NB4 (cell line): Measurements from ENCODE around the gene MGRN1.

Source experiments
- DNase-seq: peaks from one replicate; pipeline ENCODE4 v3.0.0; 2010; ENCODE audit warnings: low read depth
- H3K4me3 ChIP-seq: one replicate; pipeline ENCODE4 v1.5.1; 2011; ENCODE audit warnings: mild to moderate bottlenecking, low read depth, low read length, moderate library complexity
- CTCF ChIP-seq: IDR thresholded peaks from one replicate; pipeline ENCODE4 v1.5.1; 2012; ENCODE audit warnings: low read depth, low read length
- MAX ChIP-seq: IDR thresholded peaks from 2 replicates; pipeline ENCODE4 v1.6.1; 2011; ENCODE audit warnings: low read depth, low read length
- MYC ChIP-seq: IDR thresholded peaks from 2 replicates; pipeline ENCODE4 v1.6.1; 2011; ENCODE audit warnings: low read depth, low read length
- POLR2A ChIP-seq: IDR thresholded peaks from 2 replicates; pipeline ENCODE4 v1.6.1; 2011; ENCODE audit warnings: mild to moderate bottlenecking; ENCODE audit not compliant: insufficient read length; ENCODE audit errors: extremely low read depth

Gene MGRN1

GRCh38 chr16:4700380-4700996 is 75.9 kb downstream of the MGRN1 start:
- TF ChIP-seq MAX = no peak
- TF ChIP-seq POLR2A = no peak
- TF ChIP-seq CTCF = no peak
- TF ChIP-seq MYC = no peak
- H3K4me3 ChIP-seq = no peak overlapping the region
- no peak for DNase-seq

- TF ChIP-seq MYC (no peak), POLR2A (no peak)
- no peak for DNase-seq
Measured at GRCh38 chr16:4700997-4701743, 76.5 kb downstream of the MGRN1 start.

GRCh38 chr16:4701791-4702465 is 77.3 kb downstream of the MGRN1 start:
- TF ChIP-seq MYC = no peak
- no peak for TF ChIP-seq CTCF
- TF ChIP-seq POLR2A = no peak
- no peak for TF ChIP-seq MAX
- no peak overlapping the region for H3K4me3 ChIP-seq
- no peak for DNase-seq

More at GRCh38 chr16:4700997-4701743, 76.5 kb downstream of the MGRN1 start:
- no peak overlapping the region for H3K4me3 ChIP-seq

- no peak for DNase-seq
- no peak for TF ChIP-seq POLR2A
- TF ChIP-seq MYC = no peak
- TF ChIP-seq MAX = no peak
- TF ChIP-seq CTCF = no peak
Measured at GRCh38 chr16:4702466-4702808, 77.8 kb downstream of the MGRN1 start.

GRCh38 chr16:4703906-4704305 is 79.3 kb downstream of the MGRN1 start:
- no peak for DNase-seq
- no peak overlapping the region for H3K4me3 ChIP-seq
- TF ChIP-seq MAX = no peak
- no peak for TF ChIP-seq POLR2A
- no peak for TF ChIP-seq CTCF
- no peak for TF ChIP-seq MYC

More at GRCh38 chr16:4702466-4702808, 77.8 kb downstream of the MGRN1 start:
- H3K4me3 ChIP-seq = no peak overlapping the region

GRCh38 chr16:4704491-4704890 is 79.9 kb downstream of the MGRN1 start:
- H3K4me3 ChIP-seq = no peak overlapping the region
- TF ChIP-seq MAX (no peak), MYC (no peak), CTCF (no peak), POLR2A (no peak)
- no peak for DNase-seq
